Measurements from ENCODE around the gene TNNI3K.
A peak's percentile ranks its signal among the peaks of the same experiment; 100 is the strongest.

Gene TNNI3K

DNA sequence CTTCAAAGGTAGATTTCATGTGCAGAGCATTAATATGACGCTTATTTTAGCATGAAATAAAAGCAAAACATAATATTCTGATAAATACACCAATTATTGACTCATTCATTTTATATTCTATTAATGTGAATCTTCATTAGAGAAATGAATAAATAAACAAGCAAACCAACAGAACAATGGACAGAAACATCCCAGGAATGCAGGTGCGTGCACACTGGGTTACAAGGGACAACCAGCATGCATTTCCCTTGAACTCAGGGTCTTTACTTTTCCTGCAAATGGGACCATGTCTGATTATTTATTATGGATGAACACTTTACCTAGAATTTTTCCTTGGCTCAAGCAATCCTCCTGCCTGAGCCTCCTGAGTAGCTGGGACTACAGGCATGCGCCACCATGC, 263.7 kb downstream of the TNNI3K start:
- no peak for DNase-seq (ENCODE audit: low read depth in 3 of 3)

GRCh38 chr1:74502432-74502831, 267.2 kb downstream of the TNNI3K start:
- DNase-seq (ENCODE audit: low read depth in 3 of 3), result no peak

GRCh38 chr1:74502858-74503257, 267.7 kb downstream of the TNNI3K start:
- no peak for DNase-seq (ENCODE audit: low read depth in 3 of 3)

DNA sequence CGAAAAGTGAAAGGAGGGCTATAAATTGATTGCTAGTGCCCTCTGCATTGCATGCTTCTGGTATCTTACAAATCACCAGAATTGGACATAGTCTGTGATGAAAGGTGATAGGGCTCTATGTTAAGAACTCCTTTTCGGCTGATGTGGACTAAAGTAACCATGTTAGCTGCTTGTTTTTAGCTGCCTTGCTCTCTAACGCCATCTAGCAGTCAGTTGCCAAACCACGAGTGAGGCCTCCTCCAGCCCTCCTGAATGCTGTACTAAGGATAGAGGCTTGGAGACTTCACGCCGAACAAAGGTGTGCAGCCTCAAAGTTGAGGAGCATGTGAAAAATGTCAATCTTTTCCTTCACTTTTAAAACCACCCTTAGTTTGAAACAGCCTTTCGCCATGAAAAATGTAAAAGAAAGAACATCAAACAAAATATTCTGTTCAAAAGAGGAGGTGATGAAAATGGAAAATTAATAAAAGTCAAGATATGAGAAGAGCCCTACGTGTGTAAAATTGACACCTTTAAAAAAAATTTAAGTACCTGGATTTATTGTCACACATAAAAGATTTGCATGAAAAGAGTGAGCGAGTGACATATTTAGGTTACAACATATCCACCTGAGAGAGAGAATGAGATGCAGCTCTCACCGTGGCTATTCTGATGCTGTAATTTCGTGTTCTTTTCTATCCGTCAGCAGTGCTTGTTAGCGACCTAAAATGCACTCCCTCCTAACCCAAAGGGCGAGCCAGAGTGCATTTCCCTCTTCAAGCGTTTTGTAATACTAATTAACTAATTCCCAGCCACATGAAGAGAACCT, 269.1 kb downstream of the TNNI3K start:
- DNase-seq (ENCODE audit: low read depth in 3 of 3), result peak; percentile 5 to 14 (median 10)

- no peak for DNase-seq (ENCODE audit: low read depth in 3 of 3)
These were observed 269.8 kb downstream of the TNNI3K start for GRCh38 chr1:74504933-74505512.

DNA sequence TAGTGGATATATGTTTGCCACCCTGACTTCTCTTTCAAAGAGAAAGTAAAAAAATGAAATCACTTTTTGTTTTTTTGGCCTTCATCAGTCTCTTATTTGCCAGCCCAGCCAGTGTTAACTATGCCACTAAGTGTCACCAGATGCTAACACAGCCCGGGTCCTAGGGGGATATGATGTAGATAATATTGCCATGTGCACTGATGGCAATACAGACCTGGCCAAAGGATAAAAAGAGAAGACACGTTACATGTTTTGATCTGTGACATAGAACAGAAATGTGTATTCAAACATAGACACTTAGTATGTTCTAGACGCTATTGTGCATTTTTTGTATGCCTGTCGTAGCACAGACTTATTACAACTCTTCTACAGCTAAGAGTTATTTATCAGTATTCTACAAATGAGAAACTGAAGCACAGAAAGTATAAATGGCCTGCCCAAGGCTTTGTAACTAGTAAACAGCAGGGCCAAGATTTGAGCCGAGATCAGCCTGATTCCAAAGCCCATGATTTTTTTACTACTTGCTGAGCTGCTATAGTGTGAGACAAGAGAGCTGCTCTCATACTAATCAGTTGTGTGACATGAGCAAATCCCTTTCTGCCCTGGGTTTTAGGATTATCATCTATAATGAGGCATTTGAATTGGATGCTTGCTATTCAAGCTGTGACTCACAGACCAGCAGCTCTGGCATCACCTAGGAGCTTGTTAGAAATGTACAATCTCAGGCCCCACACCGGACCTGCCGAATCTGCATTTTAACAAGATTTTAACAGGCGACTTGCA, 270.9 kb downstream of the TNNI3K start:
- DNase-seq (ENCODE audit: low read depth in 3 of 3), result no peak

DNA sequence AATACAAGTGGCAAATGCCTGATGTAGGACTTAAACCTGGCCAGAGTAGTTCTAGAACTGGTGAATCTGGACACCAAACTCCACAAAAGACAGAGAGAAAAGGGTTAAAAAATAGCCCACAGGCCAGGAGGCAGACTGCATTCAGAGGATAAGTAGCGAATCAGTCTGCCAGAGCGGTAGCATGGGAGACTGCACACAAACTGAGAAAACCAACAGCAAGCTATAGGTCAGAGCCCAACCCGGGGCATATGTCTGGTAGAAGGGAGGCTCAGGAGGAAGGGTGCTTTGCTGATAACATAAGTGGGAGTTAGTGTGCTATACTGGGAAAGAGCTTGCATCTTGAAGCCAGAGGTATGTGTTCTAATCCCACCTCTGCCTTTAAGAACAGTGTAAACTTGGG, 273.3 kb downstream of the TNNI3K start:
- no peak for DNase-seq (ENCODE audit: low read depth in 3 of 3)

GRCh38 chr1:74512170-74512915, 277.2 kb downstream of the TNNI3K start, which contains the start of gene LRRC53:
LRRC53 (minus strand) TSS chr1:74512611; CDS start chr1:74483349, 29,262 bp downstream.
- DNase-seq (ENCODE audit: low read depth in 3 of 3), result no peak

DNA sequence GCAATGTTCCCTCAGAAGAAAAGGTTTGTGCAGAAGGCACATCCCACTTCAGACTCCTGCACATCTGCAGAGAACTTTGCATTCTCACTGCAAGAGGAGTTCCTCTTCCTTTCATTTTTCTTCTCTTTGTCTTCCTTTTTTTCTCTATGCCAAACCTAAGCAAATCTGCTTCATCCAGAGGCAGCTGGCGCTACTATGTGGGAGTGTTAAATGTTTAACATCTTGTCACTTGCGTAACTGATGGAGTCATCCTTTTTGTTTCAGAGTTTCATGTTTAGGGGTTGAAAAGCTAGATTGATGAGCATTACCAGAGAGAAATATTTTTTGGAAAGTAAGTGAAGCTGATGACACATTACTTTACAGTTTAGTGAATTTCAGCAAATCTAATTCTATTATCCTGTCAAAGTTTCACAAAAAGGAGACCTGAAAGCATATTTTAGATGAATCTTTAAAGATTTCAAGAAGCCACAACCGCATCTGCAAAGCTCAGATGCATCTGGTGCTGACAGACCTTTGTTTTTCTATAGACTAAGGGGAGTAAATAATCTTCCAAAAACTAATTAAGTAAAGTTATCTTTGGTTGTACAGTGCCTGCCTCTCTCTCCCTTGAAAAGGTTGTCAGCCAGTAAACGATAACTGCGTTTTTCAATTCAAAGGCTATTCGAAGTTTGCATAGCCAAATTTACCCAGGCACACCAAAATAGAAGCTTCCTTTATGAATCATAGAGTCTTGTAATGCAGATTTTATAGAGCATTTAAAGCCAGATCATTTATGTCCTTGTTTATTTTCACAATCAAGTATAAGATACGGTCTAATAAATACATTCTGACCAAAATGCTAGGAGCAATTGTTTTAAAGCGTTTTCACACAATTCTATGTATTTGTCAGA, 278.5 kb downstream of the TNNI3K start:
- DNase-seq (ENCODE audit: low read depth in 3 of 3), result no peak

GRCh38 chr1:74517599-74518051, 282.4 kb downstream of the TNNI3K start:
- DNase-seq (ENCODE audit: low read depth in 3 of 3), result no peak

GRCh38 chr1:74522148-74522547, 287.0 kb downstream of the TNNI3K start:
- no peak for DNase-seq (ENCODE audit: low read depth in 3 of 3)

DNA sequence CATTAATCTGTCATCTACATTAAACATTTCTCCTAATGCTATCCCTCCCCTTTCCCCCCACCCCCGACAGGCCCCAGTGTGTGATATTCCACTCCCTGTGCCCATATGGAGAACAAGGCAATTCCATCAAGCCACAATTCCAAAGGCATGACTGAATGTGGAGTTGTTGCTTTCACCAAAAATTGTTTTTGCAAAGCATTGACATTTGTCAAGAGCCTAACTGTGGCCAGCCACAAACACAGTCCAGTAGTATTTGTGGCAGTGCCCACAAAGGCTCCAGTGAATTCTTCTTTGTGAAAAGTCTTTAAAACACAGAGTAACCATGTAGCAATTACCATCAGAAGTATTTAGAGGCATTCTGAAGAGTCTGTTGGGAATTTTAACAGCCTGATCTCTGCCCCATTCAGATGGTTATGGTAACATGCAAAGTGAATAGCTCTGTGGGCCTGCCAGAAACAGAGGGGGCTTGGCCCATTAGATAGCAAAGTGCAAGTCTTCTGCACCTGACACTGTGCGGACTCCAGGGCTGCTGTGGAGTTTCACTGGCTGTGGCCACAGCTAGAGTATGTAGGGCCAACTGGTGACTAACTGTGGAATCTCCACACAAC, 288.8 kb downstream of the TNNI3K start:
- DNase-seq (ENCODE audit: low read depth in 3 of 3), result no peak

DNA sequence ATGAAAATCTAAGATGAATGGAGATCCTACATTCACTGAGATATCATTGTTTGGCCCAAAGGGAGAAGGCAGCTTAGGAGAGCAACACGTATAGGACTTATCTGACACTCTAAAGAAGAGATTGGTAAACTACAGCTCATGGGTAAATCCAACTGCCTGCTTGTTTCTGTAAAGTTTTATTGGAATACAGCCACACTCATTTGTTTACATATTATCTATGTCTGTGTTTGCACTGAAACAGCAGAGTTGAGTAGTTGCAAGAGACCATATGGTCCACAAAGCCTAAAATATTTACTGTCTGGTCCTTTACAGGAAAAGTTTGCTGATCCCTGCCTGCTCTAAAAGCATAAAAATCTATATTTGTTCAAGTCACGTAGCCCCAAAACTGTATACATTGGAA, 291.5 kb downstream of the TNNI3K start:
- DNase-seq (ENCODE audit: low read depth in 3 of 3), result no peak

GRCh38 chr1:74528123-74528522, 292.9 kb downstream of the TNNI3K start:
- DNase-seq (ENCODE audit: low read depth in 3 of 3), result no peak

DNA sequence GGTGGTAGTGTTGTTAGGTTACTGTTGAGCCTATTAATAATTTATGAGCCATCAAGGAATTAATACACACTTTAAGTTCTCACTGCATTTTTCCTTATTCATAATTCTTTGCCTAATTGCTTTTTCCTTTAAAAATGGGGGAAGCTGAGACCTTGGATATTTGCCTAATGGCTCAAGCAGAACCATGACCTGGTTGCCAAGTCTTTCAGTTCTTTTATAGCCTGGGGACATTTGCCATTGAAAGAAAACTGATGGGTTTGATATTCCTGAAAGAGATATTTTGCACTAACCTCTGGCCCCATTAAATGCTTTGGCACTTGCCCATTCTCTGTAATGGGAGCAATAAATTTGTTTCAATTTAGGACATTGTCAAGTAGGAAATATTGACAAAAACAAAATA, 295.7 kb downstream of the TNNI3K start:
- DNase-seq (ENCODE audit: low read depth in 3 of 3), result no peak

DNA sequence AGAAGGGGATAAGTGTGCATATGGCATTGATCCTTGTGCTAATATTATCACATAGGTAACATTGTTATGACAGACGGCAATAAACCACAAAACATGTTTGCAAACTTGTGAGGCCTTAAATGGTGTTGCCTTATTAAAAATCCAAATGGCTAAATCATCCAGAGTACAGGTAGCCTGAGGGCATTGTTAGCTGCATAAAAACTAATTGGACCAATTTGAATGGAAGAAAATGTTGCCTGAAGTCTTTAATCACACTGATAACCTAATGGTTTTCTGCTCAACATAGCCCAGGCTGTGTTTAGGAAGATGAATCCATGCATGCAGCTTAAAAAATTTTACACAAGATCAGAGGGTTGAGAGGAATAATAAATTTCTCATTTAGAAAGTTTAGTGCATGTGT, 296.6 kb downstream of the TNNI3K start:
- no peak for DNase-seq (ENCODE audit: low read depth in 3 of 3)

GRCh38 chr1:74534241-74534640, 299.1 kb downstream of the TNNI3K start:
- DNase-seq (ENCODE audit: low read depth in 3 of 3), result no peak

GRCh38 chr1:74545821-74546220, 310.6 kb downstream of the TNNI3K start:
- DNase-seq (ENCODE audit: low read depth in 3 of 3), result no peak

GRCh38 chr1:74548961-74549750, 314.0 kb downstream of the TNNI3K start:
- no peak for DNase-seq (ENCODE audit: low read depth in 3 of 3)

GRCh38 chr1:74549932-74550331, 314.7 kb downstream of the TNNI3K start:
- DNase-seq (ENCODE audit: low read depth in 3 of 3), result no peak

Measured in stimulated activated CD4-positive, alpha-beta T cell treated with anti-CD3 and anti-CD28 coated beads, TNF-alpha, amount 100 ng/mL, for 48 hours (primary cell).